IPS-20b (cell line): ENCODE measurements around the gene CD37.
"Not testable (repeated sequence)": the region's sequence is repeated elsewhere in the genome, so short reads cannot be mapped to it uniquely, and the experiment has no call there.

Experiments
- H3K27ac ChIP-seq: one replicate; pipeline ENCODE4 v1.5.1; 2013; ENCODE audit warnings: low read length
- H3K27me3 ChIP-seq: 2 replicates; pipeline ENCODE4 v1.6.1; 2013; ENCODE audit warnings: mild to moderate bottlenecking, low read length, inconsistent platforms; ENCODE audit not compliant: insufficient read depth
- H3K36me3 ChIP-seq: 2 replicates; pipeline ENCODE4 v1.6.1; 2013; ENCODE audit warnings: low read depth, mild to moderate bottlenecking, inconsistent platforms, low read length, moderate library complexity; ENCODE audit not compliant: insufficient read depth
- H3K4me1 ChIP-seq: 2 replicates; pipeline ENCODE4 v1.6.1; 2013; ENCODE audit warnings: mild to moderate bottlenecking, control low read depth, inconsistent platforms, low read length, moderate library complexity; ENCODE audit not compliant: insufficient read depth
- H3K4me3 ChIP-seq: 2 replicates; pipeline ENCODE4 v1.5.1; 2013; ENCODE audit warnings: mild to moderate bottlenecking, low read length, inconsistent platforms
- H3K9ac ChIP-seq: 2 replicates; pipeline ENCODE4 v1.6.1; 2013; ENCODE audit warnings: low read depth, mild to moderate bottlenecking, inconsistent platforms, low read length, moderate library complexity
- H3K9me3 ChIP-seq: 2 replicates; pipeline ENCODE4 v1.6.1; 2013; ENCODE audit warnings: mild to moderate bottlenecking, low read depth, low read length, inconsistent platforms; ENCODE audit not compliant: insufficient read depth

The CD37 gene

GRCh38 chr19:49332691-49333417 is 2.4 kb upstream of the CD37 start:
- not testable (repeated sequence) for H3K9me3 ChIP-seq, H3K4me3 ChIP-seq, H3K36me3 ChIP-seq, H3K27ac ChIP-seq, H3K4me1 ChIP-seq, H3K9ac ChIP-seq
- H3K27me3 ChIP-seq = peaks cover 21% of the 10 kb centered on the region

- H3K9me3 ChIP-seq = no peaks in the 10 kb centered on the region
- H3K27me3 ChIP-seq = peaks cover 27% of the 10 kb centered on the region
- no peak overlapping the region for H3K4me3 ChIP-seq
- no peak overlapping the region for H3K9ac ChIP-seq
- no peak overlapping the region for H3K27ac ChIP-seq
- no peaks in the 10 kb centered on the region for H3K36me3 ChIP-seq
- peaks cover 4% of the 10 kb centered on the region; the same call in 1 of the 2 replicates for H3K4me1 ChIP-seq
These were observed 1.8 kb upstream of the CD37 start for GRCh38 chr19:49333418-49333805.

- H3K4me3 ChIP-seq = no peak overlapping the region
- no peak overlapping the region for H3K27ac ChIP-seq
These were observed 1.4 kb upstream of the CD37 start for GRCh38 chr19:49333811-49334288.

GRCh38 chr19:49335784-49336481 is 727 bp downstream of the CD37 start:
- no peak overlapping the region for H3K27ac ChIP-seq
- H3K4me3 ChIP-seq = no peak overlapping the region
- H3K27me3 ChIP-seq = peaks cover 29% of the 10 kb centered on the region
- no peak overlapping the region for H3K9ac ChIP-seq
- no peaks in the 10 kb centered on the region for H3K9me3 ChIP-seq
- peaks cover 6% of the 10 kb centered on the region; the same call in 1 of the 2 replicates for H3K36me3 ChIP-seq
- peaks cover 4% of the 10 kb centered on the region; the same call in 1 of the 2 replicates for H3K4me1 ChIP-seq

More at GRCh38 chr19:49333811-49334288, 1.4 kb upstream of the CD37 start:
- H3K9me3 ChIP-seq = no peaks in the 10 kb centered on the region
- H3K9ac ChIP-seq = no peak overlapping the region
- peaks cover 29% of the 10 kb centered on the region for H3K27me3 ChIP-seq
- H3K4me1 ChIP-seq = peaks cover 4% of the 10 kb centered on the region; the same call in 1 of the 2 replicates
- H3K36me3 ChIP-seq = no peaks in the 10 kb centered on the region

- peaks cover 29% of the 10 kb centered on the region for H3K27me3 ChIP-seq
- peaks cover 14% of the 10 kb centered on the region for H3K36me3 ChIP-seq
- no peaks in the 10 kb centered on the region for H3K9me3 ChIP-seq
- H3K27ac ChIP-seq = no peak overlapping the region
- H3K4me1 ChIP-seq = peaks cover 4% of the 10 kb centered on the region; the same call in 1 of the 2 replicates
- no peak overlapping the region for H3K9ac ChIP-seq
- no peak overlapping the region for H3K4me3 ChIP-seq
These were observed 1.5 kb downstream of the CD37 start for GRCh38 chr19:49336482-49337266.

- peaks cover 29% of the 10 kb centered on the region for H3K27me3 ChIP-seq
- peaks cover 20% of the 10 kb centered on the region for H3K36me3 ChIP-seq
- no peaks in the 10 kb centered on the region for H3K9me3 ChIP-seq
- H3K4me3 ChIP-seq = peak overlapping the region; percentile 62; the same call in 1 of the 2 replicates
- no peak overlapping the region for H3K9ac ChIP-seq
- no peak overlapping the region for H3K27ac ChIP-seq
- peaks cover 4% of the 10 kb centered on the region; the same call in 1 of the 2 replicates for H3K4me1 ChIP-seq
These were observed 2.2 kb downstream of the CD37 start for GRCh38 chr19:49337267-49338022.

- peaks cover 29% of the 10 kb centered on the region for H3K27me3 ChIP-seq
- H3K27ac ChIP-seq = no peak overlapping the region
- H3K9ac ChIP-seq = no peak overlapping the region
- no peaks in the 10 kb centered on the region for H3K9me3 ChIP-seq
- H3K36me3 ChIP-seq = peaks cover 27% of the 10 kb centered on the region
- peak overlapping the region; percentile 62; the same call in 1 of the 2 replicates for H3K4me3 ChIP-seq
- H3K4me1 ChIP-seq = peaks cover 4% of the 10 kb centered on the region; the same call in 1 of the 2 replicates
These were observed 2.9 kb downstream of the CD37 start for GRCh38 chr19:49338023-49338677.

GRCh38 chr19:49338691-49339300 is 3.6 kb downstream of the CD37 start:
- Histone ChIP-seq H3K4me3 (peak overlapping the region; percentile 67), H3K27ac (peak overlapping the region; percentile 78), H3K9ac (peak overlapping the region; percentile 70; the same call in 1 of the 2 replicates), H3K4me1 (peaks cover 4% of the 10 kb centered on the region; the same call in 1 of the 2 replicates), H3K9me3 (no peaks in the 10 kb centered on the region), H3K36me3 (peaks cover 33% of the 10 kb centered on the region), H3K27me3 (peaks cover 29% of the 10 kb centered on the region)

- H3K9me3 ChIP-seq = no peaks in the 10 kb centered on the region
- peak overlapping the region; percentile 67 for H3K4me3 ChIP-seq
- H3K36me3 ChIP-seq = peaks cover 40% of the 10 kb centered on the region
- peak overlapping the region; percentile 78 for H3K27ac ChIP-seq
- H3K27me3 ChIP-seq = peaks cover 29% of the 10 kb centered on the region
- peak overlapping the region; percentile 70; the same call in 1 of the 2 replicates for H3K9ac ChIP-seq
- peaks cover 4% of the 10 kb centered on the region; the same call in 1 of the 2 replicates for H3K4me1 ChIP-seq
These were observed 4.3 kb downstream of the CD37 start for GRCh38 chr19:49339301-49340068.
